Measurements from ENCODE around the gene PGK1. TPM values are rescaled to one million over a fixed set of nuclear protein-coding genes. Genes with fewer than 3 reads are reported as not detected.

Gene PGK1
- total RNA-seq, 2 experiments from 2014 or later: 1,745 to 1,759 TPM

DNA sequence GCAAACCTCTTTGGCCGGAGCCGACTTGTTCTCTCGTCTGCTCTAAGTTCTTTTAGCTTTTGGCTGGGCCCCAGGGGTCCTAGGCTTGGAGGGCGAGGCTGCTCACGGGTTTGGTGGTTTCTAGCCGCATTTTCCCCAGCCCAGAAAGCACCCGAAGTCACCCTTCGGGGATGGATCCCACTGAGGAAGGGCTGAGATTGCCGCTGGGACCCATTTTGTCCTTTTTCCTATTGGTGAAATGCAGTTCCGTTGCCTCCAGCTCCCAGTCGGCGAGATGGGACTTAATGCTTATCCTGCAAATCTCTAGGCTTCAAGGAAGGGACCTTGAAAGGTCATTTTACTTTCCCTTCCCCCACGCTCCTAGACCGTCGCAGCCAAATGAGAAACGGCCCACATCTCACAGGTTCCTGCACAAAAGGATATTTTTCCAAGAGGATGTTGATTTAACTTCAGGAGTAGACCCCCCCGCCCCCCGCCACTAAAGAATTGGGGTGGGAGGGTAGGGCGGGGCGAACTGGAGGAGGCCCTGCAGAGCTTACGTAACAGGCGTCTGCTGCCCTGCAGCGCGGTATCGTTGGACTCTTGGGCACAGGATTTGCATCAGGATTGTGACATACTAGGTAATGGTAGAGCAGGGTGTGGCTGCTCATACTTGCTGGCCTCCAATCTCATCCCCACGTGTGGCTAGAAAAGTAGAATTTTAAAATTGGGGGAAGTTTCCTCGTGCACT lies 564 bp downstream of the PGK1 start:
- Mint-ChIP-seq H3K27me3 (no peaks in the 10 kb centered on the region), H3K4me3 (peak overlapping the region; percentile 96), H3K9me3 (peaks cover 4% of the 10 kb centered on the region), H3K27ac (peak overlapping the region; percentile 94), H3K4me1 (ENCODE audit: low read depth) (peaks cover 34% of the 10 kb centered on the region), H3K36me3 (ENCODE audit: low read depth) (peaks cover 55% of the 10 kb centered on the region)
- no peak for ATAC-seq
- TF ChIP-seq, protein P1, sequence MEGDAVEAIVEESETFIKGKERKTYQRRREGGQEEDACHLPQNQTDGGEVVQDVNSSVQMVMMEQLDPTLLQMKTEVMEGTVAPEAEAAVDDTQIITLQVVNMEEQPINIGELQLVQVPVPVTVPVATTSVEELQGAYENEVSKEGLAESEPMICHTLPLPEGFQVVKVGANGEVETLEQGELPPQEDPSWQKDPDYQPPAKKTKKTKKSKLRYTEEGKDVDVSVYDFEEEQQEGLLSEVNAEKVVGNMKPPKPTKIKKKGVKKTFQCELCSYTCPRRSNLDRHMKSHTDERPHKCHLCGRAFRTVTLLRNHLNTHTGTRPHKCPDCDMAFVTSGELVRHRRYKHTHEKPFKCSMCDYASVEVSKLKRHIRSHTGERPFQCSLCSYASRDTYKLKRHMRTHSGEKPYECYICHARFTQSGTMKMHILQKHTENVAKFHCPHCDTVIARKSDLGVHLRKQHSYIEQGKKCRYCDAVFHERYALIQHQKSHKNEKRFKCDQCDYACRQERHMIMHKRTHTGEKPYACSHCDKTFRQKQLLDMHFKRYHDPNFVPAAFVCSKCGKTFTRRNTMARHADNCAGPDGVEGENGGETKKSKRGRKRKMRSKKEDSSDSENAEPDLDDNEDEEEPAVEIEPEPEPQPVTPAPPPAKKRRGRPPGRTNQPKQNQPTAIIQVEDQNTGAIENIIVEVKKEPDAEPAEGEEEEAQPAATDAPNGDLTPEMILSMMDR (IDR thresholded peaks at IDR 0.05): no peak
- ChIA-PET CTCF (no interaction called here), POLR2A (interaction anchor here (0.9 to 3.9 kb wide), 13 partner anchors 9 to 1262 kb away, joined by 3 to 22 read pairs (median 4); partner anchors contain the start of genes ITM2A and TAF9B)
- intact Hi-C loops (cut with micrococcal nuclease): no loop called here
- DNase-seq: peak; percentile 38

DNA sequence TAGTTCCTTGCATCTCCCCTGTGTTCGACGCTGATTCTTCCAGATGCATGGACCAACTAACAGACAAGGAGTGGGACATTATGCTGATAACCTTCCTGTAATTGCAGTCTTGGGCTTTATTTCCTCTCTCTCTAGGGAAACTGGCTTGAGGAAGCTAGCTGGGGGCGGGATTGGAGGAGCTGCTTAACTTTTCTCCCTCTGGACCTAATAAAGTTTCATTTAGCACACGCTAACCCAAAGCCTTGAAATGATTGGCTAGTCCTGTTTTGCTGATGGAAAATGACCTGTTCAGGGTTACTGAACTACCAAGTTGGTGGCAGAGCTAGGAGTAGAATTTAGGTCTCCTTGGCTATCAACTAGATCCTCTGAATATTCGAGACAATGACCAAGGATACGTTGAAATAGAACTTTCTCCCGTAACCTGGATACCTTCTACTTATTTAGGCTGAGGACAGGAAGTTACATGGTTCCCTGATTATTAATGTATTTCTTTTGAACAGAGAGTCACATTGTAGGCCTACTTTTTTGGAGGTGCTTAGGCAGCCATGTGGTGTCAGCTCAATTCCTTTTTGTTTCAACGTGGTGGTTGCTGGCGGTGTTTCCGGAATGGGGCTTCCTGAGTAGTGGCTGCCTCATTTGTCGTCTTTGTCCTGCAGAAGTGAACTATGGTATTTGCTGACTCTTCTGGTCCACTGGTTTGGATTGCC lies 2.0 kb downstream of the PGK1 start:
- TF ChIP-seq, protein P1 (IDR thresholded peaks at IDR 0.05): no peak
- H3K4me1 Mint-ChIP-seq (ENCODE audit: low read depth): peaks cover 38% of the 10 kb centered on the region
- ATAC-seq (no peak), DNase-seq (peak; percentile 42)
- peak overlapping the region; percentile 94 for H3K27ac Mint-ChIP-seq
- no peaks in the 10 kb centered on the region for H3K27me3 Mint-ChIP-seq
- POLR2A ChIA-PET: interaction anchor here (1.0 to 3.9 kb wide), 5 partner anchors 11 to 1261 kb away, joined by 3 to 22 read pairs (median 5); partner anchors contain the start of genes COX7B and ITM2A
- H3K36me3 Mint-ChIP-seq (ENCODE audit: low read depth): peaks cover 61% of the 10 kb centered on the region
- CTCF ChIA-PET: interaction anchor here (1.4 to 1.5 kb wide), 2 partner anchors 10 to 14 kb away, joined by 3 to 4 read pairs; no protein-coding TSS in a partner anchor
- intact Hi-C loops (cut with micrococcal nuclease): no loop called here
- peak overlapping the region; percentile 96 for H3K4me3 Mint-ChIP-seq
- peaks cover 4% of the 10 kb centered on the region for H3K9me3 Mint-ChIP-seq

DNA sequence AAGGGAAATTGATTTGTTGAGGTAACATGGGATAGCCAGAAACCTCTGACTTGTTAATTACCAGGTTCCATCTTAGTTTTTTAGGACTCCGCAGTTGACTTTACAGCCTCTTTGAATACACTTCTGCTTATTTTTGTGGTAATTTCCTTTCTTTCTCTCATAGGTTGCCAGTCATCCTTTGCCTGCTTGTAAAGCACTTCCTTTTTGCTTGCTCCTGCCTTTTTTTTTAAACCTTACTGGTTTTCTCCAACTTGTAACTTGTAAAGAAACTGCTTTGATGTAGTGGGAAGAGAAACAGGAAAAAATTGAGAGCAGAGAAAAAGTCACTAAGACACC lies 2.6 kb downstream of the PGK1 start:
- Mint-ChIP-seq H3K36me3 (ENCODE audit: low read depth) (peaks cover 65% of the 10 kb centered on the region), H3K27ac (peak overlapping the region; percentile 94), H3K4me3 (peak overlapping the region; percentile 96), H3K9me3 (peaks cover 4% of the 10 kb centered on the region), H3K27me3 (no peaks in the 10 kb centered on the region), H3K4me1 (ENCODE audit: low read depth) (peaks cover 40% of the 10 kb centered on the region)
- ATAC-seq (no peak), DNase-seq (no peak)
- intact Hi-C loops (cut with micrococcal nuclease): no loop called here
- CTCF ChIA-PET: interaction anchor here (1.4 to 1.5 kb wide), 2 partner anchors 10 to 13 kb away, joined by 3 to 4 read pairs; no protein-coding TSS in a partner anchor
- POLR2A ChIA-PET: interaction anchor here (1.2 to 3.9 kb wide), 2 partner anchors 11 to 207 kb away, joined by 5 to 22 read pairs; partner anchors contain the start of gene COX7B
- TF ChIP-seq, protein P1 (IDR thresholded peaks at IDR 0.05): no peak

DNA sequence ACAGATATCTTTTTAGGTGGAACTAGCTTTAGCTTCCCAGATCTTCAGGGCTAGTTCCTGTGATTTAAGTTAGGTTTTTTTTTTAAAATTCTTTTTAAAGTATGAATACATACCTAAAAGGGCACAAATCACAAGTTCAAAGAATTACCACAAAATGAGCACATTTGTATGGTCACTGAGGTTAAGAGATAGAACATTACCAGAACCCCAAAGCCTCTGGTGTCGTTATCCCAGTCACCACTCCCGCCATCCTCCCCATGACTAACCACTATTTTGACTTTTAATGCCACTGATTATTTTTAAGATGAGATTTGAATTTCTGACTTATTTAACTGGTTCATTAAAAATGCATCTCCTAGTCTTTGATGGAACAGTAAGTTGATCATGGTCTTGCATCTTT lies 5.4 kb downstream of the PGK1 start:
- ATAC-seq (peak; percentile 18), DNase-seq (peak; percentile 20)
- TF ChIP-seq, protein P1 (IDR thresholded peaks at IDR 0.05): no peak
- Mint-ChIP-seq H3K27me3 (no peaks in the 10 kb centered on the region), H3K4me1 (ENCODE audit: low read depth) (peaks cover 45% of the 10 kb centered on the region), H3K36me3 (ENCODE audit: low read depth) (peaks cover 79% of the 10 kb centered on the region), H3K9me3 (no peaks in the 10 kb centered on the region), H3K27ac (peak overlapping the region; percentile 94), H3K4me3 (peak overlapping the region; percentile 96)
- ChIA-PET POLR2A (interaction anchor here (1.2 kb wide), 1 partner anchor 210 kb away, joined by 3 read pairs; the partner anchor contains the start of gene COX7B), CTCF (no interaction called here)
- intact Hi-C loops (cut with micrococcal nuclease): no loop called here

All from activated CD8-positive, alpha-beta T cell treated with anti-CD3 and anti-CD28 coated beads for 36 hours (primary cell).